Tibial nerve (tissue), 4 donors: ENCODE results near the gene SNU13.

Source experiments
- CTCF ChIP-seq, 5 experiments: fragments of 200-600 bp in 3 of 5; fragments of 450-650 bp in 2 of 5; sonication (generic) in 3 of 5; IDR thresholded peaks; one replicate each; pipeline ENCODE4 v1.5.1; 2016 to 2019; ENCODE audit warnings: antibody characterized with exemption in 5 of 5, mild to moderate bottlenecking in 3 of 5, moderate library complexity in 2 of 5
- EP300 ChIP-seq, 2 donors: sonication (generic); formaldehyde crosslinking; IDR thresholded peaks; one replicate each; pipeline ENCODE4 v1.6.1; 2017; ENCODE audit warnings: antibody characterized with exemption in 2 of 2, mild to moderate bottlenecking in 1 of 2
- POLR2A ChIP-seq, 2 donors: fragments of 450-650 bp; IDR thresholded peaks; one replicate each; pipeline ENCODE4 v1.6.1; 2017; ENCODE audit warnings: antibody characterized with exemption in 2 of 2, mild to moderate bottlenecking in 2 of 2, moderate library complexity in 2 of 2

GRCh38 chr22:41695211-41695610 is 6.5 kb upstream of the SNU13 start:
- TF ChIP-seq POLR2A (IDR thresholded peaks at IDR 0.05) (no peak), EP300 (IDR thresholded peaks at IDR 0.05) (no peak), CTCF (IDR thresholded peaks at IDR 0.05) (no peak)
